GM12864 (cell line): ENCODE results near the gene SCN8A.

Experiments used
- DNase-seq: peaks from one replicate; pipeline ENCODE4 v3.0.0-alpha.2; 2011; ENCODE audit warnings: low read depth
- H3K4me3 ChIP-seq: 2 replicates; pipeline ENCODE4 v1.5.1; 2011; ENCODE audit warnings: mild to moderate bottlenecking, low read depth, low read length, control low read depth
- TF ChIP-seq, protein P1 (sequence below): IDR thresholded peaks from 2 replicates; pipeline ENCODE4 v1.5.1; 2011; ENCODE audit warnings: low read depth, mild to moderate bottlenecking, moderate library complexity, low read length, control low read depth, inconsistent platforms; ENCODE audit errors: missing control alignments

Gene SCN8A

DNA sequence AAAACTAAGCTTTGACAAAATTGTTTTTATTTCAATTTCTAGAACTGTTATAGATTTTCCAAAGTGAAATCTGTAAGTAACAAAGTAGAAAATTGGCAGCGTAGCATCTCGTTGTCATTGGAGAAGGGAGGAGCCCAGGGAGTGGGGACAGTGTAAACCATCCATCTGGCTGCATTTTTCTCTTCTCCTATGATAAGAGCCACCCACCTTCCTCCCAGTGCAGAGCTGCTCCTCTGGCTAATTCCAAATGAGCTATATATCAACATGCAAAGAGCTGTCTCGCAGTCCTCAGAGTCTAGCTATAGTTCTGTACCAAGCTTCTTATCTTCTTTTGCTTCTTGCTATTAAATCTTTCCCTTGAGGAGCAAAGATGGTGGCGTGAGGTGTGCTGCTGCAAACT is 56.6 kb downstream of the SCN8A start:
- H3K4me3 ChIP-seq = no peak overlapping the region
- TF ChIP-seq, protein P1, sequence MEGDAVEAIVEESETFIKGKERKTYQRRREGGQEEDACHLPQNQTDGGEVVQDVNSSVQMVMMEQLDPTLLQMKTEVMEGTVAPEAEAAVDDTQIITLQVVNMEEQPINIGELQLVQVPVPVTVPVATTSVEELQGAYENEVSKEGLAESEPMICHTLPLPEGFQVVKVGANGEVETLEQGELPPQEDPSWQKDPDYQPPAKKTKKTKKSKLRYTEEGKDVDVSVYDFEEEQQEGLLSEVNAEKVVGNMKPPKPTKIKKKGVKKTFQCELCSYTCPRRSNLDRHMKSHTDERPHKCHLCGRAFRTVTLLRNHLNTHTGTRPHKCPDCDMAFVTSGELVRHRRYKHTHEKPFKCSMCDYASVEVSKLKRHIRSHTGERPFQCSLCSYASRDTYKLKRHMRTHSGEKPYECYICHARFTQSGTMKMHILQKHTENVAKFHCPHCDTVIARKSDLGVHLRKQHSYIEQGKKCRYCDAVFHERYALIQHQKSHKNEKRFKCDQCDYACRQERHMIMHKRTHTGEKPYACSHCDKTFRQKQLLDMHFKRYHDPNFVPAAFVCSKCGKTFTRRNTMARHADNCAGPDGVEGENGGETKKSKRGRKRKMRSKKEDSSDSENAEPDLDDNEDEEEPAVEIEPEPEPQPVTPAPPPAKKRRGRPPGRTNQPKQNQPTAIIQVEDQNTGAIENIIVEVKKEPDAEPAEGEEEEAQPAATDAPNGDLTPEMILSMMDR = no peak
- no peak for DNase-seq

DNA sequence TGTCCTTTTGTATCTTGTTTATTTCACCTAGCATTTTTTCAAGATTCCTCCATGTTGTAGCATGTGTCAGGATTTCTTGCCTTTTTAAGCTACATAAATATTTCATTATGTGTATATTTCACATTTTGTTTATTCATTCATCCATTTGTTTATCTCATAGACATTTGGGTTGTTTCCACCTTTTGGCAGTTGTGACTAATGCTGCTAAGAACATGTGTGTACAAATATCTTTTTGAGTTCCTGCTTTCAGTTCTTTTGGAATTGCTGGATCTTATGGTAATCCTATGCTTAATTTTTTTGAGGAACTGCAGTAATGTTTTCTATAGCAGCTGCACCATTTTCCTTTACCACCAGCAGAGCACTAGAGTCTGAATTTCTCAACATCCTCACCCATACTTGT is 62.4 kb downstream of the SCN8A start:
- TF ChIP-seq, protein P1 = no peak
- DNase-seq = no peak
- H3K4me3 ChIP-seq = no peak overlapping the region

DNA sequence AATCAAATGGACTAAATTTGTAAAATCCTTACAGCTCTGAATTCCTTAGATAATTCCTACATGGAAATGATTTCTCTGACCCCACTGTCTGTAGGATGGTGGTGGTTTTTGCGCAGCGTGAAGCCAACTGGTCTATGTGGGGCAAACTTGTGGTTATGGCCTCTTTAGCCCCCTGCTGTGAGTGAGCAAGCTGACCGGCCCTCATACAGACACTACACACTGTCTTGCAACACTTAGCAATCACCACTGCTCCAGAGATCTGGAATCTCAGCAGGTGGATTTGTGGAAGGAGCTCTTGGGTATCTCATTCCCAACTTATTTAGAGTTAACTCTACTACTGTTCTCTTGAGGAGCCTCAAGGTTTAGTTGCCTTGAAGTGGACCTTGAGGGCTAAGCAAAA is 70.2 kb downstream of the SCN8A start:
- TF ChIP-seq, protein P1 = no peak
- no peak for DNase-seq
- no peak overlapping the region for H3K4me3 ChIP-seq

DNA sequence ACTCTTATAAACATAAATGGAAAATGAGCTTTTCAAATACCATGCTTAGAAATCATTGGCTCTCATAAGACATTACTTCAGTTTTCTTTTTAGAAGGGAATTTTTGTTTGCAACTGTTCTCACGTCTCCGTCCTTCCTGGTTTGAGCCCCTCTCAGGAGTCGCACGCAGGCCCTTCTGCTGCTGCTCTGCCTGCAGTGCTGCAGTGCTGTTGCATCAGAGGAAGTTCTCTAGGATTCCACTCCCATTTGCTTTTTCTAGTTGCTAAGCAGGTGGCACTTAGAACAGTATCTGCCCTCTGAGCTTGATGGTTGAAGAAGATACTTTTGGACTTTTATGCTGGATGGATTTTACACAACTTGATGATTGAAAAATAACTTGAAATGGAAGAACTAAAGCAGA is 70.8 kb downstream of the SCN8A start:
- no peak overlapping the region for H3K4me3 ChIP-seq
- TF ChIP-seq, protein P1 = no peak
- DNase-seq = no peak

DNA sequence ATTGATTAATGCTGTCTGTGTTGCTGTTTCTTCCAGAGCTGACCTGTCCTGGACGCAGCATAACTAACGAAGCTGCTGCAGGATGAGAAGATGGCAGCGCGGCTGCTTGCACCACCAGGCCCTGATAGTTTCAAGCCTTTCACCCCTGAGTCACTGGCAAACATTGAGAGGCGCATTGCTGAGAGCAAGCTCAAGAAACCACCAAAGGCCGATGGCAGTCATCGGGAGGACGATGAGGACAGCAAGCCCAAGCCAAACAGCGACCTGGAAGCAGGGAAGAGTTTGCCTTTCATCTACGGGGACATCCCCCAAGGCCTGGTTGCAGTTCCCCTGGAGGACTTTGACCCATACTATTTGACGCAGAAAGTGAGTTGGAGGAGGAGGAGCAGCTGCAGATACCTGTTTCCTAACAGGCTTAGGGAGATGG is 71.7 kb downstream of the SCN8A start:
- H3K4me3 ChIP-seq = no peak overlapping the region
- TF ChIP-seq, protein P1 = no peak
- DNase-seq = no peak

DNA sequence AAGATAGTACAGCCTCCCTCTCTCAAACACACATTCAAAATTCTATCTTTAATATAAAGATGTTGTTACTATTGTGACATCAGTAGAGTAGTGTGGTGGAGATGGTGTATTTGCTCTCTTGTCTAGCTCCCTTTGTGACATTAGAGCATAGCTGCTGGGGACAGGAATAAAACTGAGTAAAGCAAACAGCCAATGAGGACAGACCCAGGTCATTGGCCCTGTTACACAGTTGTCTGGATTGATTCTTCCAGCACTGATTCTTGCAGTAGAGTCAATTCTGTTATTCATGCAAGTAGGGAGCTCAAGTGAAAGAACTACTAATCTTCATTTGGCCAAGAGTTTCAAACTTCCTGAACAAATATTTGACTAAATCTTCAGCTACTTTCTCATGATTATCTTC is 72.4 kb downstream of the SCN8A start:
- TF ChIP-seq, protein P1 = no peak
- no peak overlapping the region for H3K4me3 ChIP-seq
- no peak for DNase-seq

DNA sequence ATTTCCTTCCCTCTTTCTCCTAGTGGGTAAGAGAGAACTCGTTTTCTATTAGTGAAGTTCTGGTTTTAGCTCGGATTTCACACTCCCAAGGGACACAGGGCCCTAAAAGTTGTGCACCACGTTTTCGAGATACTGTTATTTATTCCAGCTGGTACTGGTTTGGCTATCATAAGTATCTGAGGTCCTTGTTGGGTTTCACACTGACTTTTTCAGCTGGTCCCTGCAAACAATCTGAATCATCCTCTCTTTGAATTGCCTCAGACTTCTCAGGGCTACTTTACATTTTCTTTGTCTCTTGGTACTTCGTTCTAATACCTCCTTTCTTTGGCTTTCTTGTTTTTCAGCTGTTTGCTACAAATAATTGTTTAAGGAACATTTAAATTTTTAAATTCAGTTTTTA is 75.7 kb downstream of the SCN8A start:
- TF ChIP-seq, protein P1 = no peak
- no peak overlapping the region for H3K4me3 ChIP-seq
- DNase-seq = no peak
